ENCODE results near the gene SP6.

SP6 gene

GRCh38 chr17:47866941-47867340 is 16.0 kb upstream of the SP6 start:
- no peak overlapping the region for H3K4me3 ChIP-seq (ENCODE audit: low read depth in 1 of 2, low read length in 2 of 2)
- H3K9me3 ChIP-seq (ENCODE audit: control insufficient read depth in 1 of 2, low read length in 2 of 2): no peaks in the 10 kb centered on the region
- H3K27ac ChIP-seq (ENCODE audit: low read length): no peak overlapping the region
- no peaks in the 10 kb centered on the region for H3K4me1 ChIP-seq (ENCODE audit: control insufficient read depth in 1 of 2, insufficient read depth in 2 of 2, low read length in 2 of 2)
- no peaks in the 10 kb centered on the region for H3K36me3 ChIP-seq (ENCODE audit: control insufficient read depth in 1 of 2, insufficient read depth in 2 of 2, low read length in 2 of 2)
- peaks cover 7% of the 10 kb centered on the region for H3K27me3 ChIP-seq (ENCODE audit: low read depth, low read length)

- Histone ChIP-seq H3K9me3 (ENCODE audit: control insufficient read depth in 1 of 2, low read length in 2 of 2) (no peaks in the 10 kb centered on the region), H3K4me1 (ENCODE audit: control insufficient read depth in 1 of 2, insufficient read depth in 2 of 2, low read length in 2 of 2) (no peaks in the 10 kb centered on the region), H3K27me3 (ENCODE audit: low read depth, low read length) (peaks cover 4% of the 10 kb centered on the region), H3K27ac (ENCODE audit: low read length) (no peak overlapping the region), H3K4me3 (ENCODE audit: low read depth in 1 of 2, low read length in 2 of 2) (no peak overlapping the region), H3K36me3 (ENCODE audit: control insufficient read depth in 1 of 2, insufficient read depth in 2 of 2, low read length in 2 of 2) (no peaks in the 10 kb centered on the region)
Measured at GRCh38 chr17:47864791-47865216, 13.8 kb upstream of the SP6 start.

DNA sequence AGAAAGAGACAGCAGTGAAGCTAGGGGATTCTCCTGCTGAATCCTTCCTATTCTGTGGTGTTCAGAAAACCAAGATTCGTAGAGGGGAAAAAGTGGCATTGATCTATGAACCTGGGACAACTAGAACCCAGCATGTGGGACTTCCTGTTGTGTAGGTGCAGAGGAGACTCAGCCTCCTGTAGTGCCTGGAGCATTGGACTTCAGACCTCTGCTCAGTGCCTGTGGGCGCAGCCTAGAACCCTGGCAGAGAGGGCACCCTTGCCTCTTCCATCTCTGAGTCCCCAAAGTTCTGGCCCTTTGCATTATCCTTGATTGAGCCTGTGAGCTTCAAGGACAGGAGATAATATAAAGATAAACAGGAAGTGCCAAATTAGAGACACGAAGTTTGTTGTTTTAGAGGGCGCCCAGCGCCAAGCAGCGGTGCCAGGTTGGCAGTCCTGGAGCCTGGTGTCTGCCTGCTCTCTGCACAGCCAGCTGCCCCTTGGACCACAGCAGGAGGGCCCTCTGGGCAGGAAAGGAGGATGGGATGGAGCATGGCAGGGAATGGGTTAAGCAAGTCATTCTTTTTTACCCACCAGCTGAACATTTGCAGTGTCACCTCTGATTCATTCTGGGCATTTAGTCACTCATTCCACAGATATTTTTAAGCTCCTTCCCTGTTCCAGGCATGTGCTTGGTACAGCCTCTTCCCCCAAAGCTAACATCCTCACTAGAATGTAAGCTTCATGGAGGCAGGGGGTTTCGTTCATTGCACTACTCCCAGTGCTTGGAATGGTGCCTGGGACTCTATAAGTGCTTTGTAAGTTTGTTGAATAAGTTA is 11.9 kb upstream of the SP6 start:
- H3K36me3 ChIP-seq (ENCODE audit: control insufficient read depth in 1 of 2, insufficient read depth in 2 of 2, low read length in 2 of 2): no peaks in the 10 kb centered on the region
- H3K27me3 ChIP-seq (ENCODE audit: low read depth, low read length): peaks cover 4% of the 10 kb centered on the region
- no peaks in the 10 kb centered on the region for H3K9me3 ChIP-seq (ENCODE audit: control insufficient read depth in 1 of 2, low read length in 2 of 2)
- no peaks in the 10 kb centered on the region for H3K4me1 ChIP-seq (ENCODE audit: control insufficient read depth in 1 of 2, insufficient read depth in 2 of 2, low read length in 2 of 2)
- H3K27ac ChIP-seq (ENCODE audit: low read length): no peak overlapping the region
- H3K4me3 ChIP-seq (ENCODE audit: low read depth in 1 of 2, low read length in 2 of 2): no peak overlapping the region

GRCh38 chr17:47860386-47860785 is 9.4 kb upstream of the SP6 start:
- H3K4me1 ChIP-seq (ENCODE audit: control insufficient read depth in 1 of 2, insufficient read depth in 2 of 2, low read length in 2 of 2): no peaks in the 10 kb centered on the region
- H3K9me3 ChIP-seq (ENCODE audit: control insufficient read depth in 1 of 2, low read length in 2 of 2): no peaks in the 10 kb centered on the region
- peaks cover 11% of the 10 kb centered on the region for H3K27me3 ChIP-seq (ENCODE audit: low read depth, low read length)
- H3K27ac ChIP-seq (ENCODE audit: low read length): no peak overlapping the region
- no peak overlapping the region for H3K4me3 ChIP-seq (ENCODE audit: low read depth in 1 of 2, low read length in 2 of 2)
- no peaks in the 10 kb centered on the region for H3K36me3 ChIP-seq (ENCODE audit: control insufficient read depth in 1 of 2, insufficient read depth in 2 of 2, low read length in 2 of 2)

DNA sequence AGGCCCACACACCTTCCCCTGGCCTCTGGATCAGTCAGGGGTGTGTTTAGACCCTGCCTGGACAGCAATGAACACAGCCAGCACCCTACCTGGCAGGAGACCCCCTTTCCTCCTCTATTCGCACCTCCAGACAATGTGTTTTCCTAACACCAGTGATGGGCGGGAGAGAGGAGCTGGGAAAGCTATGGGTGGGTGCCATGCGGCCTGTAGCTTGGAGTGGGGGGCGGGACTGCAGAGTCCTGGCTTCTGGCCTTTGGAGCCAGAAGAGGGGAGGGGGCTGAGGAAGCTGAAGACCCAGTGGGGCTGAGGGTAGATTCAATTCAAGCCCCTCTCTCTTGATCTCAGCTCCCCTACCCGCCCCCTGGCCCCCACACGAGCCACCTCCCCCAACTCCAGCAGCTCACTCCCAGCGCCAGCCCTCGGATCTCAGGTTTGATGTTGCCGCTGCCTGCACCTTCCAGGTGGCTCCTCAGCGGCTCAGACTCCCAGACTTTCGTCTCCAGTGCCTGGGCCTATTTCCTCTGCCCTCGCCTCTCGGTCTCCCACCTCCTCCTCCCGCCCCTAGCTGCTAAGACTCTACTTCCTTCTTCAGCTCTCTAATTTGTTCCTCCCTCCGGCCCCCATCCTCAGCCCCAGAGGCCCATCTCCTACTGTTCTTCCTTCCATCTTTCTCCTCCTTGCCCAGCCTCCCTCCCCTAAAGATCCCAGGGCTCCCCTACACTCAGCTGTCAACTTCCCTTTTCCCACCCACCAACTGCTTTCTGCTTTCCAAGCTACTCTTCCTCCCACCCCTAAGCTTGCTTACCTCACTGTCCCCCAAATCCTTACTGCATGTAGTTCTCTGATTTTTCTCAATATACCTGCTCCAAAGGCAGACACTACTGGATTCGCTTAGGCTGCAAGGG is 6.8 kb upstream of the SP6 start:
- Histone ChIP-seq H3K4me3 (ENCODE audit: low read depth in 1 of 2, low read length in 2 of 2) (no peak overlapping the region), H3K27ac (ENCODE audit: low read length) (no peak overlapping the region), H3K36me3 (ENCODE audit: control insufficient read depth in 1 of 2, insufficient read depth in 2 of 2, low read length in 2 of 2) (no peaks in the 10 kb centered on the region), H3K9me3 (ENCODE audit: control insufficient read depth in 1 of 2, low read length in 2 of 2) (no peaks in the 10 kb centered on the region), H3K27me3 (ENCODE audit: low read depth, low read length) (peaks cover 36% of the 10 kb centered on the region), H3K4me1 (ENCODE audit: control insufficient read depth in 1 of 2, insufficient read depth in 2 of 2, low read length in 2 of 2) (no peaks in the 10 kb centered on the region)

GRCh38 chr17:47856830-47857229 is 5.9 kb upstream of the SP6 start:
- H3K9me3 ChIP-seq (ENCODE audit: control insufficient read depth in 1 of 2, low read length in 2 of 2): no peaks in the 10 kb centered on the region
- H3K27ac ChIP-seq (ENCODE audit: low read length): no peak overlapping the region
- peaks cover 46% of the 10 kb centered on the region for H3K27me3 ChIP-seq (ENCODE audit: low read depth, low read length)
- H3K4me1 ChIP-seq (ENCODE audit: control insufficient read depth in 1 of 2, insufficient read depth in 2 of 2, low read length in 2 of 2): peaks cover 0 to 4% of the 10 kb centered on the region in 2 donors
- H3K4me3 ChIP-seq (ENCODE audit: low read depth in 1 of 2, low read length in 2 of 2): no peak overlapping the region
- no peaks in the 10 kb centered on the region for H3K36me3 ChIP-seq (ENCODE audit: control insufficient read depth in 1 of 2, insufficient read depth in 2 of 2, low read length in 2 of 2)

DNA sequence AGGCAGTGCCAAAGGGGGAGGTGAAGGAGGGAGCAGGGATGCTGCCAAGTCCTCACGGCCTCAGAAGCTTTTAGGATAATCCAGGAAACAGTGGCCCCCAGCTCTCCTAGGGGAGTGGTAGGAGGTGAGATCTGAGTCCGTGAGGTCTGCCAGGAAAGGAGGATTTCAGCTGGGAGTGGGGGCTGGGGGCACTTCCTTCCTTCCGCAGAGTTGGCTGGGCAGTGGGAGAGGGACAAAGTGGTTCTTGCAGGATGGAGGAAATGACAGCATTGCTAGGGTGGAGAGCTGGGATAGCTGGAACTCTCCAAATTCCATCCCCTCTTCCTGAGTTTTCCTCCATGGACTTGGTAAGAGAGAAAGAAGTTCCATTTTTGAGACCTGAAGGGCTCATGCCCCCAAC is 4.8 kb upstream of the SP6 start:
- Histone ChIP-seq H3K36me3 (ENCODE audit: control insufficient read depth in 1 of 2, insufficient read depth in 2 of 2, low read length in 2 of 2) (no peaks in the 10 kb centered on the region), H3K4me3 (ENCODE audit: low read depth in 1 of 2, low read length in 2 of 2) (no peak overlapping the region), H3K4me1 (ENCODE audit: control insufficient read depth in 1 of 2, insufficient read depth in 2 of 2, low read length in 2 of 2) (peaks cover 0 to 14% of the 10 kb centered on the region in 2 donors), H3K9me3 (ENCODE audit: control insufficient read depth in 1 of 2, low read length in 2 of 2) (no peaks in the 10 kb centered on the region), H3K27me3 (ENCODE audit: low read depth, low read length) (peaks cover 49% of the 10 kb centered on the region), H3K27ac (ENCODE audit: low read length) (no peak overlapping the region)

GRCh38 chr17:47853616-47854015 is 2.7 kb upstream of the SP6 start:
- H3K27me3 ChIP-seq (ENCODE audit: low read depth, low read length): peaks cover 59% of the 10 kb centered on the region
- H3K9me3 ChIP-seq (ENCODE audit: control insufficient read depth in 1 of 2, low read length in 2 of 2): no peaks in the 10 kb centered on the region
- H3K36me3 ChIP-seq (ENCODE audit: control insufficient read depth in 1 of 2, insufficient read depth in 2 of 2, low read length in 2 of 2): no peaks in the 10 kb centered on the region
- no peak overlapping the region for H3K27ac ChIP-seq (ENCODE audit: low read length)
- peaks cover 0 to 16% of the 10 kb centered on the region in 2 donors for H3K4me1 ChIP-seq (ENCODE audit: control insufficient read depth in 1 of 2, insufficient read depth in 2 of 2, low read length in 2 of 2)
- no peak overlapping the region for H3K4me3 ChIP-seq (ENCODE audit: low read depth in 1 of 2, low read length in 2 of 2)

- H3K27me3 ChIP-seq (ENCODE audit: low read depth, low read length): peaks cover 66% of the 10 kb centered on the region
Measured at GRCh38 chr17:47852113-47852949, 1.4 kb upstream of the SP6 start.

DNA sequence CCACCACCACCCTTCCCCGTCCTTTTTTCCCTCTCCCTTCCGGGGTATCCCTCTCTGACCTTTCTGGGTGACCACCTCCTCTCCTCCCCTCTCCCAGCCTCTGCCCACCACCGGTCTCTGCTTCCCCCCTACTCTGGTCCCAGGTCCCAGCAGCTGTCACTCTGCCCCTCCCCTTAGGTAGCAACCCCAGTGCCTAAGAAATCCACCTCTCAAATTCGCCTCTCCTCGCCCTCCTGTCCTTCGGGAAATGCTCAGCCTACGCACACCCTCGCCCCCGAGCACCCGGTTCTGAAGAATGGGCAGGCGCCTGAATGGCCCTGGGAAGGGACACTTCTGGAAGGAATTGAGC is 775 bp upstream of the SP6 start:
- H3K4me3 ChIP-seq (ENCODE audit: low read depth in 1 of 2, low read length in 2 of 2): no peak overlapping the region
- H3K4me1 ChIP-seq (ENCODE audit: control insufficient read depth in 1 of 2, insufficient read depth in 2 of 2, low read length in 2 of 2): peaks cover 0 to 26% of the 10 kb centered on the region in 2 donors
- no peaks in the 10 kb centered on the region for H3K9me3 ChIP-seq (ENCODE audit: control insufficient read depth in 1 of 2, low read length in 2 of 2)
- H3K27me3 ChIP-seq (ENCODE audit: low read depth, low read length): peaks cover 72% of the 10 kb centered on the region
- no peak overlapping the region for H3K27ac ChIP-seq (ENCODE audit: low read length)
- no peaks in the 10 kb centered on the region for H3K36me3 ChIP-seq (ENCODE audit: control insufficient read depth in 1 of 2, insufficient read depth in 2 of 2, low read length in 2 of 2)

More at GRCh38 chr17:47852113-47852949, 1.4 kb upstream of the SP6 start:
- peaks cover 0 to 20% of the 10 kb centered on the region in 2 donors for H3K4me1 ChIP-seq (ENCODE audit: control insufficient read depth in 1 of 2, insufficient read depth in 2 of 2, low read length in 2 of 2)
- no peak overlapping the region for H3K27ac ChIP-seq (ENCODE audit: low read length)
- H3K36me3 ChIP-seq (ENCODE audit: control insufficient read depth in 1 of 2, insufficient read depth in 2 of 2, low read length in 2 of 2): no peaks in the 10 kb centered on the region
- no peaks in the 10 kb centered on the region for H3K9me3 ChIP-seq (ENCODE audit: control insufficient read depth in 1 of 2, low read length in 2 of 2)
- no peak overlapping the region for H3K4me3 ChIP-seq (ENCODE audit: low read depth in 1 of 2, low read length in 2 of 2)

- Histone ChIP-seq H3K4me1 (ENCODE audit: control insufficient read depth in 1 of 2, insufficient read depth in 2 of 2, low read length in 2 of 2) (peaks cover 0 to 28% of the 10 kb centered on the region in 2 donors), H3K4me3 (ENCODE audit: low read depth in 1 of 2, low read length in 2 of 2) (peak overlapping the region; percentile 23 to 46), H3K9me3 (ENCODE audit: control insufficient read depth in 1 of 2, low read length in 2 of 2) (no peaks in the 10 kb centered on the region), H3K27me3 (ENCODE audit: low read depth, low read length) (peaks cover 64% of the 10 kb centered on the region), H3K27ac (ENCODE audit: low read length) (no peak overlapping the region), H3K36me3 (ENCODE audit: control insufficient read depth in 1 of 2, insufficient read depth in 2 of 2, low read length in 2 of 2) (no peaks in the 10 kb centered on the region)
Measured at GRCh38 chr17:47850373-47850691, 631 bp downstream of the SP6 start.
